Measurements from ENCODE around the gene NMRK2. TPM values are rescaled to one million over a fixed set of nuclear protein-coding genes. Genes with fewer than 3 reads are reported as not detected.

The NMRK2 gene
- polyA plus RNA-seq, 2 of the 4 experiments (the other 2 are of a cell fraction), result not detected

GRCh38 chr19:3907626-3908265 lies 25.1 kb upstream of the NMRK2 start:
- ChIA-PET POLR2A (no interaction called here), CTCF (interaction anchor here (1.2 kb wide), 1 partner anchor 95 kb away, joined by 4 read pairs; no protein-coding TSS in a partner anchor)
- peak; percentile 22 to 37; a peak in 1 of 6 replicates for ATAC-seq
- H3K9me3 ChIP-seq, result peaks cover 8% of the 10 kb centered on the region
- H3K4me2 ChIP-seq, result no peak overlapping the region
- H3K4me3 ChIP-seq, result no peak overlapping the region
- TF ChIP-seq SMC3 (IDR thresholded peaks at IDR 0.05) (no peak), EHMT2 (IDR thresholded peaks at IDR 0.05; ENCODE audit: low read depth) (no peak), BCL3 (IDR thresholded peaks at IDR 0.05) (no peak), PBX3 (IDR thresholded peaks at IDR 0.05) (no peak), EHF (CRISPR knock-in tag; IDR thresholded peaks at IDR 0.05) (no peak), ZNF302 (CRISPR knock-in tag; IDR thresholded peaks at IDR 0.05) (no peak), GATA3 (IDR thresholded peaks at IDR 0.05; ENCODE audit: borderline replicate concordance) (no peak), SREBF2 (IDR thresholded peaks at IDR 0.05) (no peak), NPAS2 (CRISPR knock-in tag; IDR thresholded peaks at IDR 0.05; ENCODE audit: borderline replicate concordance) (no peak), ESRRA (IDR thresholded peaks at IDR 0.05; ENCODE audit: borderline replicate concordance, low read length) (no peak), KDM5A (IDR thresholded peaks at IDR 0.05) (no peak), REST (IDR thresholded peaks at IDR 0.05) (no peak), USF2 (IDR thresholded peaks at IDR 0.05) (no peak), POLR2AphosphoS2 (conservative IDR thresholded peaks at IDR 0.05; ENCODE audit: low read length) (no peak), POLR2A (IDR thresholded peaks at IDR 0.05; ENCODE audit: low read length) (no peak), HOXB13 (CRISPR knock-in tag; IDR thresholded peaks at IDR 0.05; ENCODE audit: low read depth) (no peak), RFX5 (IDR thresholded peaks at IDR 0.05) (no peak), HOXA7 (CRISPR knock-in tag; IDR thresholded peaks at IDR 0.05) (no peak), MYC (IDR thresholded peaks at IDR 0.05; ENCODE audit: borderline replicate concordance, low read length) (no peak)
- no peak for FAIRE-seq
- no peak overlapping the region for H3K27ac ChIP-seq
- WGBS (ENCODE audit: missing lambda C conversion rate), result 79% methylated on average over 33 of the region's 50 CpGs
- H3K4me1 ChIP-seq, result no peaks in the 10 kb centered on the region
- DNase-seq (ENCODE audit: low read depth in 1 of 2, low spot score in 1 of 2), result no peak

- DNase-seq (ENCODE audit: low read depth in 1 of 2, low spot score in 1 of 2), result no peak
- Histone ChIP-seq H3K4me2 (no peak overlapping the region), H3K4me1 (no peaks in the 10 kb centered on the region), H3K27ac (no peak overlapping the region), H3K9me3 (peaks cover 8% of the 10 kb centered on the region), H3K4me3 (no peak overlapping the region)
- WGBS (ENCODE audit: missing lambda C conversion rate), result 56% methylated on average over 8 of the region's 14 CpGs
- FAIRE-seq, result no peak
- ATAC-seq, result peak; percentile 60 to 74; a peak in 4 of 6 replicates
- ChIA-PET POLR2A (no interaction called here), CTCF (no interaction called here)
- no peak for TF ChIP-seq FOSB (CRISPR knock-in tag; IDR thresholded peaks at IDR 0.05)
- no peak for TF ChIP-seq RFX5 (IDR thresholded peaks at IDR 0.05)
- TF ChIP-seq ATOH8 (CRISPR knock-in tag; IDR thresholded peaks at IDR 0.05; ENCODE audit: low read depth), result no peak
- TF ChIP-seq CEBPB (IDR thresholded peaks at IDR 0.05), result no peak
- TF ChIP-seq FOXS1 (CRISPR knock-in tag; IDR thresholded peaks at IDR 0.05), result no peak
- no peak for TF ChIP-seq RNF2 (IDR thresholded peaks at IDR 0.05; ENCODE audit: borderline replicate concordance, low read depth)
- no peak for TF ChIP-seq USF2 (IDR thresholded peaks at IDR 0.05)
- no peak for TF ChIP-seq CHD2 (IDR thresholded peaks at IDR 0.05; ENCODE audit: low read length, partially characterized antibody)
- no peak for TF ChIP-seq POLR2A (IDR thresholded peaks at IDR 0.05; ENCODE audit: low read length)
- no peak for TF ChIP-seq JUNB (IDR thresholded peaks at IDR 0.05)
Measured at GRCh38 chr19:3908266-3909054, 24.4 kb upstream of the NMRK2 start.
